ENCODE results near the gene CLSTN2. TPM values are rescaled to one million over a fixed set of nuclear protein-coding genes. Genes with fewer than 3 reads are reported as not detected.

CLSTN2 gene
- total RNA-seq, 1 experiment from 2014 or later: not detected

GRCh38 chr3:140626856-140627255 is 691.9 kb downstream of the CLSTN2 start:
- H3K27me3 ChIP-seq (ENCODE audit: low read length): no peaks in the 10 kb centered on the region
- no peak overlapping the region for H3K4me2 ChIP-seq (ENCODE audit: low read depth, low read length, poor library complexity, severe bottlenecking)
- H3K4me3 ChIP-seq (ENCODE audit: low read length): no peak overlapping the region
- H3K36me3 ChIP-seq (ENCODE audit: insufficient read depth, low read length): no peaks in the 10 kb centered on the region
- H2AFZ ChIP-seq (ENCODE audit: low read length): no peak overlapping the region
- H4K20me1 ChIP-seq (ENCODE audit: insufficient read depth, low read depth, low read length): no peaks in the 10 kb centered on the region
- H3K9me2 ChIP-seq (replicated peaks; ENCODE audit: insufficient read depth, low read length): no peaks in the 10 kb centered on the region; the same call in 1 of the 2 replicates
- H3K79me2 ChIP-seq (ENCODE audit: low read length): no peaks in the 10 kb centered on the region
- H3K9me3 ChIP-seq (ENCODE audit: low read length): no peaks in the 10 kb centered on the region
- DNase-seq: no peak
- H3K4me1 ChIP-seq (ENCODE audit: low read length): peaks cover 4% of the 10 kb centered on the region; the same call in 1 of the 2 replicates
- no peak overlapping the region for H3K27ac ChIP-seq (ENCODE audit: low read length)
- no peak overlapping the region for H3K9ac ChIP-seq (ENCODE audit: low read length)

Small RNA genes within 50 kb of the gene (small RNA-seq; reads per million reads assigned to genes)
- gene AC048346.1: not detected
